CD14-positive monocyte (primary cell): ENCODE results near the gene TPST1. TPM values are rescaled to one million over a fixed set of nuclear protein-coding genes. Genes with fewer than 3 reads are reported as not detected.
"Not testable (repeated sequence)": the region's sequence is repeated elsewhere in the genome, so short reads cannot be mapped to it uniquely, and the experiment has no call there.

Source experiments
- DNase-seq, 3 donors: peaks; one replicate each; pipeline ENCODE4 v3.0.0-alpha.2; 2011 to 2022
- H2AFZ ChIP-seq: 2 replicates; pipeline ENCODE4 v1.6.0; 2012; ENCODE audit warnings: mild to moderate bottlenecking, low read depth, low read length, inconsistent platforms; ENCODE audit not compliant: insufficient read depth, poor library complexity, severe bottlenecking
- H3K27ac ChIP-seq, 2 donors: 1 replicate in 1 of 2; 2 replicates in 1 of 2; pipeline ENCODE4 v1.5.1; 2012 to 2013; ENCODE audit warnings: low read length in 2 of 2, control low read depth in 1 of 2, inconsistent platforms in 1 of 2, low read depth in 1 of 2, mild to moderate bottlenecking in 1 of 2
- H3K27me3 ChIP-seq, 2 donors: one replicate each; pipeline versions ENCODE4 v1.6.0 to v1.6.1; 2011 to 2013; ENCODE audit warnings: low read length in 2 of 2; ENCODE audit not compliant: control insufficient read depth in 2 of 2, insufficient read depth in 2 of 2
- H3K36me3 ChIP-seq, 2 donors: replicated peaks in 1 of 2; 1 replicate in 1 of 2; 2 replicates in 1 of 2; pipeline versions ENCODE4 v1.5.1 to v1.6.1; 2012 to 2013; ENCODE audit warnings: low read length in 2 of 2, control low read depth in 1 of 2, inconsistent platforms in 1 of 2, mild to moderate bottlenecking in 1 of 2; ENCODE audit not compliant: insufficient read depth in 2 of 2, control insufficient read depth in 1 of 2
- H3K4me1 ChIP-seq, 2 donors: 1 replicate in 1 of 2; 2 replicates in 1 of 2; pipeline versions ENCODE4 v1.5.1 to v1.6.1; 2012 to 2013; ENCODE audit warnings: low read length in 2 of 2, control low read depth in 1 of 2, inconsistent platforms in 1 of 2, mild to moderate bottlenecking in 1 of 2, moderate library complexity in 1 of 2; ENCODE audit not compliant: insufficient read depth in 2 of 2, control insufficient read depth in 1 of 2
- H3K4me2 ChIP-seq: replicated peaks from 2 replicates; pipeline ENCODE3; 2012; ENCODE audit warnings: low read length, moderate library complexity, mild to moderate bottlenecking; ENCODE audit not compliant: poor library complexity, severe bottlenecking; ENCODE audit errors: extremely low read depth
- H3K4me3 ChIP-seq, 3 experiments: fragments of 200-600 bp in 1 of 3; sonication (generic) in 1 of 3; replicated peaks in 1 of 3; 1 replicate in 2 of 3; 2 replicates in 1 of 3; pipeline ENCODE4 v1.5.1; 2011 to 2013; ENCODE audit warnings: low read length in 3 of 3, mild to moderate bottlenecking in 3 of 3, control low read depth in 2 of 3, low read depth in 2 of 3, inconsistent platforms in 1 of 3, moderate library complexity in 1 of 3
- H3K79me2 ChIP-seq: 2 replicates; pipeline ENCODE4 v1.6.0; 2012; ENCODE audit warnings: mild to moderate bottlenecking, control low read depth, inconsistent platforms, low read length, moderate library complexity; ENCODE audit not compliant: insufficient read depth
- H3K9ac ChIP-seq: 2 replicates; pipeline ENCODE4 v1.6.0; 2017; ENCODE audit warnings: low read length, mild to moderate bottlenecking; ENCODE audit not compliant: insufficient read depth, poor library complexity, severe bottlenecking
- H3K9me3 ChIP-seq, 2 donors: replicated peaks in 1 of 2; 1 replicate in 1 of 2; 2 replicates in 1 of 2; pipeline versions ENCODE4 v1.5.1 to v1.6.1; 2012 to 2013; ENCODE audit warnings: low read length in 2 of 2, control low read depth in 1 of 2; ENCODE audit not compliant: control insufficient read depth in 1 of 2, insufficient read depth in 1 of 2
- H4K20me1 ChIP-seq: 2 replicates; pipeline ENCODE4 v1.6.0; 2012; ENCODE audit warnings: mild to moderate bottlenecking, low read length, control low read depth, moderate library complexity; ENCODE audit not compliant: insufficient read depth
- H3K27ac Mint-ChIP-seq, 7 donors: one replicate each; pipeline ENCODE4 v1.8.0; 2020; ENCODE audit warnings: mild to moderate bottlenecking in 7 of 7, mixed read lengths in 7 of 7, moderate library complexity in 6 of 7, inconsistent platforms in 2 of 7
- H3K27me3 Mint-ChIP-seq, 3 donors: one replicate each; pipeline ENCODE4 v1.8.0; 2021 to 2022; ENCODE audit warnings: low read depth in 3 of 3, mild to moderate bottlenecking in 3 of 3, mixed read lengths in 3 of 3, moderate library complexity in 3 of 3, inconsistent platforms in 1 of 3
- H3K36me3 Mint-ChIP-seq, 2 donors: one replicate each; pipeline ENCODE4 v1.8.0; 2020; ENCODE audit warnings: mixed read lengths in 2 of 2, inconsistent platforms in 1 of 2, mild to moderate bottlenecking in 1 of 2
- H3K4me1 Mint-ChIP-seq: one replicate; pipeline ENCODE4 v1.8.0; 2020; ENCODE audit warnings: mild to moderate bottlenecking, mixed read lengths
- H3K4me3 Mint-ChIP-seq, 2 donors: one replicate each; pipeline ENCODE4 v1.8.0; 2020; ENCODE audit warnings: mild to moderate bottlenecking in 2 of 2, mixed read lengths in 2 of 2, moderate library complexity in 1 of 2
- H3K9me3 Mint-ChIP-seq, 7 donors: one replicate each; pipeline ENCODE4 v1.8.0; 2020 to 2022; ENCODE audit warnings: mixed read lengths in 7 of 7, mild to moderate bottlenecking in 6 of 7, moderate library complexity in 6 of 7, inconsistent platforms in 2 of 7
- CTCF ChIP-seq: fragments of 200-600 bp; IDR thresholded peaks from one replicate; pipeline ENCODE4 v1.8.0; 2022; ENCODE audit warnings: antibody characterized with exemption, mild to moderate bottlenecking
- WGBS: methylation state at CpG from one replicate; pipeline ENCODE4 v1.1.5; 2013; ENCODE audit warnings: missing lambda C conversion rate; ENCODE audit not compliant: insufficient coverage; 5-methylcytosine and 5-hydroxymethylcytosine counted together
- intact Hi-C, 2 donors: fragments of 100-400 bp; cut with micrococcal nuclease; formaldehyde crosslinking; loops; one replicate each; pipeline versions ENCODE4 v1.15.0 to v1.15.1; 2023
- polyA plus RNA-seq, 3 donors: library from polyadenylated mRNA; depleted of rRNA in 1 of 3; unstranded in 2 of 3; stranded (reverse) in 1 of 3; fragments of 300-500 nt in 2 of 3; fragments of >200 nt in 1 of 3; fragmentation: Illumina TruSeq in 2 of 3; gene quantifications; 1 replicate in 2 of 3; 2 replicates in 1 of 3; pipeline ENCODE4 v1.2.3, GENCODE V29; 2012 to 2021

Gene TPST1
- polyA plus RNA-seq, 3 donors: 0.54 to 4.8 (median 4.2) TPM

GRCh38 chr7:66399566-66399965, 194.4 kb downstream of the TPST1 start:
- H3K27ac Mint-ChIP-seq: peak overlapping the region in 1 of 7 donors; percentile 73
- H3K4me3 Mint-ChIP-seq: no peak overlapping the region
- peaks cover 5% of the 10 kb centered on the region for H3K4me1 Mint-ChIP-seq
- H4K20me1 ChIP-seq: no peaks in the 10 kb centered on the region
- no peaks in the 10 kb centered on the region for H3K27me3 ChIP-seq
- H3K9me3 ChIP-seq: peaks cover 0 to 15% of the 10 kb centered on the region in 2 donors
- no peak for DNase-seq
- H3K4me2 ChIP-seq: no peak overlapping the region
- no peak overlapping the region for H3K4me3 ChIP-seq
- H3K27ac ChIP-seq: no peak overlapping the region
- H3K9me3 Mint-ChIP-seq: peaks cover 2 to 10% (median 5%) of the 10 kb centered on the region in 7 donors
- no peak for TF ChIP-seq CTCF
- H3K4me1 ChIP-seq: no peaks in the 10 kb centered on the region
- no peaks in the 10 kb centered on the region for H3K79me2 ChIP-seq
- H3K9ac ChIP-seq: no peak overlapping the region
- H2AFZ ChIP-seq: no peak overlapping the region
- no peaks in the 10 kb centered on the region for H3K36me3 ChIP-seq
- peaks cover 0 to 6% (median 6%) of the 10 kb centered on the region in 3 donors for H3K27me3 Mint-ChIP-seq
- H3K36me3 Mint-ChIP-seq: peaks cover 6 to 14% of the 10 kb centered on the region in 2 donors
- intact Hi-C loops: no loop called here

GRCh38 chr7:66400400-66400799, 195.3 kb downstream of the TPST1 start:
- Histone ChIP-seq H3K4me2 (no peak overlapping the region), H3K9me3 (peaks cover 0 to 15% of the 10 kb centered on the region in 2 donors), H3K4me3 (no peak overlapping the region), H3K27ac (no peak overlapping the region), H3K4me1 (no peaks in the 10 kb centered on the region), H2AFZ (no peak overlapping the region), H3K36me3 (no peaks in the 10 kb centered on the region), H4K20me1 (no peaks in the 10 kb centered on the region), H3K79me2 (no peaks in the 10 kb centered on the region), H3K9ac (no peak overlapping the region), H3K27me3 (no peaks in the 10 kb centered on the region)
- intact Hi-C loops: no loop called here
- DNase-seq: no peak
- H3K9me3 Mint-ChIP-seq: peaks cover 2 to 10% (median 5%) of the 10 kb centered on the region in 7 donors
- no peak overlapping the region for H3K27ac Mint-ChIP-seq
- peaks cover 6 to 14% of the 10 kb centered on the region in 2 donors for H3K36me3 Mint-ChIP-seq
- TF ChIP-seq CTCF: no peak
- peaks cover 5% of the 10 kb centered on the region for H3K4me1 Mint-ChIP-seq
- no peak overlapping the region for H3K4me3 Mint-ChIP-seq
- H3K27me3 Mint-ChIP-seq: peaks cover 0 to 6% (median 6%) of the 10 kb centered on the region in 3 donors
- no CpG with 5 or more reads among the region's 3 CpGs for WGBS

GRCh38 chr7:66401126-66401525, 196.0 kb downstream of the TPST1 start:
- H3K9ac ChIP-seq, H3K4me3 Mint-ChIP-seq, DNase-seq, H3K27me3 Mint-ChIP-seq, H3K27ac Mint-ChIP-seq, H3K79me2 ChIP-seq, H3K4me1 ChIP-seq, H3K4me2 ChIP-seq, H3K9me3 Mint-ChIP-seq, H3K4me1 Mint-ChIP-seq, H2AFZ ChIP-seq, H3K27ac ChIP-seq, H3K27me3 ChIP-seq, H4K20me1 ChIP-seq, H3K36me3 ChIP-seq, H3K4me3 ChIP-seq, intact Hi-C loops: not testable (repeated sequence)
- 100% methylated on average over 1 of the region's 4 CpGs for WGBS
- H3K9me3 ChIP-seq: peaks cover 0 to 15% of the 10 kb centered on the region in 2 donors
- H3K36me3 Mint-ChIP-seq: peaks cover 6 to 14% of the 10 kb centered on the region in 2 donors
